Esophagus muscularis mucosa (tissue), 3 donors: ENCODE data around the gene EYA4.

Source experiments
- EP300 ChIP-seq: sonication (generic); formaldehyde crosslinking; IDR thresholded peaks from one replicate; pipeline ENCODE4 v1.6.1; 2017; ENCODE audit warnings: antibody characterized with exemption
- TF ChIP-seq, protein P1 (sequence below), 3 experiments: fragments of 200-600 bp in 2 of 3; fragments of 450-650 bp in 1 of 3; sonication (generic) in 2 of 3; IDR thresholded peaks; one replicate each; pipeline ENCODE4 v1.5.1; 2017 to 2019; ENCODE audit warnings: antibody characterized with exemption in 3 of 3, mild to moderate bottlenecking in 2 of 3, moderate library complexity in 1 of 3

DNA sequence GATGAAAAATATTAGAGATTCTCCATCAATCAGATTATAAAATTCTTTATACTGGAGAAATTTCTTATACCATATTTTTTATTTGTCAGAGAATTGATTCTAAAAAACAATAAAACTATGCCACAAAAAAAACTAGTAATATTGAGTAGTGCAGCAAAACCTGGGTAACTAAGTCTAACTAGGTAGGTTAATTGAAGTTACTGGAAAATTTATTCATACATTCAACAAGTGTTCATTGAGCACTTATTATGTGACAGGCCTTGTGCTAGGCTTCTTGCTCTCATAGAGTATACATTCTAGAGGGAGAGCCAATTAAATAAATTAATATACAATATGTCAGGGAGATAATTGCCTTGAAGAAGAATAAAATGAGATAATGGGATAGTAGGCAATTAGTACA, 189.4 kb downstream of the EYA4 start:
- TF ChIP-seq, protein P1, sequence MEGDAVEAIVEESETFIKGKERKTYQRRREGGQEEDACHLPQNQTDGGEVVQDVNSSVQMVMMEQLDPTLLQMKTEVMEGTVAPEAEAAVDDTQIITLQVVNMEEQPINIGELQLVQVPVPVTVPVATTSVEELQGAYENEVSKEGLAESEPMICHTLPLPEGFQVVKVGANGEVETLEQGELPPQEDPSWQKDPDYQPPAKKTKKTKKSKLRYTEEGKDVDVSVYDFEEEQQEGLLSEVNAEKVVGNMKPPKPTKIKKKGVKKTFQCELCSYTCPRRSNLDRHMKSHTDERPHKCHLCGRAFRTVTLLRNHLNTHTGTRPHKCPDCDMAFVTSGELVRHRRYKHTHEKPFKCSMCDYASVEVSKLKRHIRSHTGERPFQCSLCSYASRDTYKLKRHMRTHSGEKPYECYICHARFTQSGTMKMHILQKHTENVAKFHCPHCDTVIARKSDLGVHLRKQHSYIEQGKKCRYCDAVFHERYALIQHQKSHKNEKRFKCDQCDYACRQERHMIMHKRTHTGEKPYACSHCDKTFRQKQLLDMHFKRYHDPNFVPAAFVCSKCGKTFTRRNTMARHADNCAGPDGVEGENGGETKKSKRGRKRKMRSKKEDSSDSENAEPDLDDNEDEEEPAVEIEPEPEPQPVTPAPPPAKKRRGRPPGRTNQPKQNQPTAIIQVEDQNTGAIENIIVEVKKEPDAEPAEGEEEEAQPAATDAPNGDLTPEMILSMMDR (IDR thresholded peaks at IDR 0.05), result no peak
- TF ChIP-seq EP300, result no peak
